ENCODE measurements around the gene EIF5A.

The EIF5A gene

DNA sequence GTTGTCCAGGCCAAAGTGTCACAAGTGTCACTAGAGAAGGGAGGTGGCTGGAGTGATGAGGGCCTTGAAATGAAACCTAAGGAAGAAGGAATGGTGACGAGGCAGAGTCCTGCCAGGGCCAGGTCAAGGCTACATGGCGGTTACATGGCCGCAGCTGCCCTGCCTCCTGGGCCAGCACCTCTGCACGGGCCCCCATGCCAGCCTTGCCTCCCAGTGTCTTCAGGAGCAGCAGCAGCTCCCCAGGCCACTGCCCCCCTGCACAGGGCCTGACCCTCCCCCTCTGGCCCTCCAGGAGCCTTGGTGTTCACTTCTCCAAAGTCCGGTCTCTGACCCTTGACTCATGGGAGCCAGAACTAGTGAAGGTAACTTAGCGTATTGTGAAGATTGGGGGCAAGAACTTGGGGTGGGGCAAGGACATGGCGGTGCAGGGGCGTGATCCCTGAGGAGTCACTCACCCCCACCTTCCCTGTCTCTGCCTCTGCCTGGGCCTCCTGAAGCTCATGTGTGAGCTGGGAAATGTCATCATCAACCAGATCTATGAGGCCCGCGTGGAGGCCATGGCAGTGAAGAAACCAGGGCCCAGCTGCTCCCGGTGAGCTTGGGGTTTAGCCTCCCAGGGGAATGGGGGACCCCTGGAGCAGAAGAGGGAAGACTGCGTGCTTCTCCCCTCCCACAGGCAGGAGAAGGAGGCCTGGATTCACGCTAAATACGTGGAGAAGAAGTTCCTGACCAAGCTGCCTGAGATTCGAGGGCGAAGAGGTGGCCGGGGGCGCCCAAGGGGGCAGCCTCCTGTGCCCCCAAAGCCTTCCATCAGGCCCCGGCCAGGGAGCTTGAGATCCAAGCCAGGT, 40.4 kb downstream of the EIF5A start:
- H3K27ac ChIP-seq (ENCODE audit: low read length) = no peak overlapping the region
- no peak overlapping the region for H3K4me3 ChIP-seq (ENCODE audit: low read length)
- peaks cover 3% of the 10 kb centered on the region; the same call in 1 of the 2 replicates for H3K4me1 ChIP-seq (ENCODE audit: control insufficient read depth, insufficient read depth, low read length)
- DNase-seq (ENCODE audit: low read depth, low spot score) = no peak
- no CpG with 5 or more reads among the region's 19 CpGs for WGBS (ENCODE audit: insufficient coverage, insufficient read length)
- no peaks in the 10 kb centered on the region for H3K36me3 ChIP-seq (ENCODE audit: control insufficient read depth, insufficient read depth, low read length)
- H3K27me3 ChIP-seq (ENCODE audit: control insufficient read depth, insufficient read depth, low read length) = no peaks in the 10 kb centered on the region
- H3K9me3 ChIP-seq (ENCODE audit: control insufficient read depth, insufficient read depth, low read length) = no peaks in the 10 kb centered on the region

GRCh38 chr17:7348478-7349242, 41.2 kb downstream of the EIF5A start:
- DNase-seq (ENCODE audit: low read depth, low spot score) = no peak
- H3K4me3 ChIP-seq (ENCODE audit: low read length) = no peak overlapping the region
- H3K27me3 ChIP-seq (ENCODE audit: control insufficient read depth, insufficient read depth, low read length) = no peaks in the 10 kb centered on the region
- H3K9me3 ChIP-seq (ENCODE audit: control insufficient read depth, insufficient read depth, low read length) = no peaks in the 10 kb centered on the region
- no peak overlapping the region for H3K27ac ChIP-seq (ENCODE audit: low read length)
- no CpG with 5 or more reads among the region's 19 CpGs for WGBS (ENCODE audit: insufficient coverage, insufficient read length)
- H3K4me1 ChIP-seq (ENCODE audit: control insufficient read depth, insufficient read depth, low read length) = peaks cover 3% of the 10 kb centered on the region; the same call in 1 of the 2 replicates
- no peaks in the 10 kb centered on the region for H3K36me3 ChIP-seq (ENCODE audit: control insufficient read depth, insufficient read depth, low read length)

DNA sequence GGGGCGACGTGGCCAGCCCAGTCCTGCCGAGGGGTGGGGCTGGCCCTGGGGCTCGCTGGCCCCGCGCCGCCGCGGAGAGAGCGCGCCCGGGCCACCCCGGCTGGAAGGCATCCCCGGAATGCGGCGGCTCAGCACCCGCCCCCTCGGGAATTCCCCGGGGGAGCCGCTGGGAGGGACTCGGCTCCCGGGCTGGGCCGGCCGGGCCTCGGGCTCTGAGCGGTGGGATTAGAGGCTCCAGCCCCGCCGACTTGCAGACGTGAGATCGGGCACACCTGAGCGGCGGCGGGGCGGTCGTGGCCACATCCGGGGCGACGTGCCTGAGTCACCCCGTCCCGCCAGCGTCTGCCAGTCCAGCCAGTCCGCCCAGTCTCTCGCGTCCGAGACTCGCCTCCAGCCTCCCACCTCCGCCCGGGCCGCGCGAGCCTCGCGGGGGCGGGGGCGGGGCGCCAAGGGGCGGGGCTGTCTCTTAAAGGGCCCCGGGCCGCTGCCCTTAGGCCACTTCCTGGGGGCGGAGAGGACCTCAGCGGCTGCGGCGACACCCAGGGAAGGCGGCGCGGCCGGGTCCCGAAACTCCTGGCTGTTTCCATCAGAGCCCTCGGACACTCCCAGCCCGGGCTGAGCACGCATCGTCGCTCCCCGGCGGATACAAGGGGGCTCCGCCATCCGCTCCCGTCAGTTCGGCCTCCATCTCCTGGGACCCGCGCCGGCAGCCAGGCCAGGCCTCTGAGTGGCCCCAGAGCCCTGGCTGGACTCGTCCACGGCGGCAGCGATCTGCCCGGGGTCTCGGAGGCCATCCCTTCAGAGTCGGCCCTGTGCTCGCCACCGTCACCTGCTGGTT, 44.5 kb downstream of the EIF5A start, which contains the start of gene KCTD11:
TSS of gene KCTD11 (plus strand) at position 498 of the 838 bp plus-strand sequence.
- Histone ChIP-seq H3K27me3 (ENCODE audit: control insufficient read depth, insufficient read depth, low read length) (no peaks in the 10 kb centered on the region), H3K27ac (ENCODE audit: low read length) (no peak within 1 kb of the TSS), H3K4me3 (ENCODE audit: low read length) (peak within 1 kb of the TSS; percentile 69; the same call in 1 of the 2 replicates), H3K36me3 (ENCODE audit: control insufficient read depth, insufficient read depth, low read length) (no peaks in the 10 kb centered on the region), H3K4me1 (ENCODE audit: control insufficient read depth, insufficient read depth, low read length) (peaks cover 4% of the 10 kb centered on the region; the same call in 1 of the 2 replicates), H3K9me3 (ENCODE audit: control insufficient read depth, insufficient read depth, low read length) (no peaks in the 10 kb centered on the region)
- DNase-seq (ENCODE audit: low read depth, low spot score) = no peak
- WGBS (ENCODE audit: insufficient coverage, insufficient read length) = no CpG with 5 or more reads among the region's 91 CpGs

DNA sequence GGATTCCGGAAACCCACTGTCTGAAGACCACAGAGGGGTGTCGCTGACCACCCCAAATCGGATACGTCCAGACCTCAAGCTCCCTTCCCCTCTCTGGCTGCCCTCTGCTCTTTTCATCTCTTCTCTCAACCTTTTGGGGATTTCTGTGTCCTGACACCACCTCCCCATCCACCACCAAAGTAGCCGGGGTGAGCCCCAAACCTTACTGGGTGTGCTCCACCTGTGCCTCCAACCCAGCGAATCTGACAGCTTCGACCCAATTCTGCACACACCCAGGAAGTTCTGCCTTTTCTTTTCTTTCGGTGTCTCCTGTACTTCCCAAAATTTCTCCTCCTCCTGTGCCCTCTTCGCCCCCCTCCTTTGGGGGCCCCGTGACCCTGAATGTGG, 45.1 kb downstream of the EIF5A start:
- WGBS (ENCODE audit: insufficient coverage, insufficient read length) = no CpG with 5 or more reads among the region's 10 CpGs
- Histone ChIP-seq H3K4me3 (ENCODE audit: low read length) (peak overlapping the region; percentile 69; the same call in 1 of the 2 replicates), H3K27ac (ENCODE audit: low read length) (no peak overlapping the region), H3K27me3 (ENCODE audit: control insufficient read depth, insufficient read depth, low read length) (no peaks in the 10 kb centered on the region), H3K4me1 (ENCODE audit: control insufficient read depth, insufficient read depth, low read length) (peaks cover 4% of the 10 kb centered on the region; the same call in 1 of the 2 replicates), H3K9me3 (ENCODE audit: control insufficient read depth, insufficient read depth, low read length) (no peaks in the 10 kb centered on the region), H3K36me3 (ENCODE audit: control insufficient read depth, insufficient read depth, low read length) (no peaks in the 10 kb centered on the region)
- DNase-seq (ENCODE audit: low read depth, low spot score) = no peak

DNA sequence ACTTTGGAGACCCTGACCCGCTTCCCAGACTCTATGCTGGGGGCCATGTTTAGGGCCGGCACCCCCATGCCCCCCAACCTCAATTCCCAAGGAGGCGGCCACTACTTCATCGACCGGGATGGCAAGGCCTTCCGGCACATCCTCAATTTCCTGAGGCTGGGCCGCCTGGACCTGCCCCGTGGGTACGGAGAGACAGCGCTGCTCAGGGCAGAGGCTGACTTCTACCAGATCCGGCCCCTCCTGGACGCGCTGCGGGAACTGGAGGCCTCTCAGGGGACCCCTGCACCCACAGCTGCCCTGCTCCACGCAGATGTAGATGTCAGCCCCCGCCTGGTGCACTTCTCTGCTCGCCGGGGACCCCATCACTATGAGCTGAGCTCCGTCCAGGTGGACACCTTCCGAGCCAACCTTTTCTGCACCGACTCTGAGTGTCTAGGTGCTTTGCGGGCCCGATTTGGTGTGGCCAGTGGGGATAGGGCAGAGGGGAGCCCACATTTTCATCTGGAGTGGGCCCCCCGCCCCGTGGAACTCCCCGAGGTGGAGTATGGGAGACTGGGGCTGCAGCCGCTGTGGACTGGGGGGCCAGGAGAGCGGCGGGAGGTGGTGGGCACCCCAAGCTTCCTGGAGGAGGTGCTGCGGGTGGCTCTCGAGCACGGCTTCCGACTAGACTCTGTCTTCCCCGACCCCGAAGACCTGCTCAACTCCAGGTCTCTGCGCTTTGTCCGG, 45.6 kb downstream of the EIF5A start:
- WGBS (ENCODE audit: insufficient coverage, insufficient read length) = no CpG with 5 or more reads among the region's 37 CpGs
- Histone ChIP-seq H3K36me3 (ENCODE audit: control insufficient read depth, insufficient read depth, low read length) (no peaks in the 10 kb centered on the region), H3K4me1 (ENCODE audit: control insufficient read depth, insufficient read depth, low read length) (peaks cover 4% of the 10 kb centered on the region; the same call in 1 of the 2 replicates), H3K4me3 (ENCODE audit: low read length) (no peak overlapping the region), H3K27ac (ENCODE audit: low read length) (no peak overlapping the region), H3K9me3 (ENCODE audit: control insufficient read depth, insufficient read depth, low read length) (no peaks in the 10 kb centered on the region), H3K27me3 (ENCODE audit: control insufficient read depth, insufficient read depth, low read length) (no peaks in the 10 kb centered on the region)
- DNase-seq (ENCODE audit: low read depth, low spot score) = no peak

- no peak overlapping the region for H3K4me3 ChIP-seq (ENCODE audit: low read length)
- WGBS (ENCODE audit: insufficient coverage, insufficient read length) = no CpG with 5 or more reads among the region's 9 CpGs
- no peak for DNase-seq (ENCODE audit: low read depth, low spot score)
These were observed 46.9 kb downstream of the EIF5A start for GRCh38 chr17:7354262-7354843.

DNA sequence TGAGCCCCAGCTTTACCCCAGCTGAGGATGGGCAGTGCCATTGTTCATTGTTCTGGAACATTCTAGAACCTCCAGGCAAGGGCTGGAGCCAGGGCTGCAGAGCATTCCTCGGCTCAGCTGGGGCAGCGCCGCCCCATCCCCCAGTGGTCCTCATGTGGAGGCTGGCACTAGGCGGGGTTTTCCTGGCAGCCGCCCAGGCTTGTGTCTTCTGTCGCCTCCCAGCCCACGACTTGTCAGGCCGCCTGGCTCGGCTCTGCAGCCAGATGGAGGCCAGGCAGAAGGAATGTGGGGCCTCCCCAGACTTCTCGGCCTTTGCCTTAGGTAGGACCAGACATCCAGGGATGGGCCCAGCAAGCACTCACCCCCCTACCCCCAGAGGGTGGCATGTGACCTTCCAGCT, 47.6 kb downstream of the EIF5A start, which contains the start of gene TMEM95:
TSS of gene TMEM95 (plus strand) at position 104 of the 400 bp plus-strand sequence. CDS start at position 153, 49 bp downstream.
- Histone ChIP-seq H3K27me3 (ENCODE audit: control insufficient read depth, insufficient read depth, low read length) (no peaks in the 10 kb centered on the region), H3K36me3 (ENCODE audit: control insufficient read depth, insufficient read depth, low read length) (no peaks in the 10 kb centered on the region), H3K9me3 (ENCODE audit: control insufficient read depth, insufficient read depth, low read length) (no peaks in the 10 kb centered on the region), H3K4me3 (ENCODE audit: low read length) (no peak within 1 kb of the TSS), H3K4me1 (ENCODE audit: control insufficient read depth, insufficient read depth, low read length) (peaks cover 1% of the 10 kb centered on the region; the same call in 1 of the 2 replicates), H3K27ac (ENCODE audit: low read length) (no peak within 1 kb of the TSS)
- no CpG with 5 or more reads among the region's 10 CpGs for WGBS (ENCODE audit: insufficient coverage, insufficient read length)
- no peak for DNase-seq (ENCODE audit: low read depth, low spot score)

More at GRCh38 chr17:7354262-7354843, 46.9 kb downstream of the EIF5A start:
- H3K4me1 ChIP-seq (ENCODE audit: control insufficient read depth, insufficient read depth, low read length) = peaks cover 3% of the 10 kb centered on the region; the same call in 1 of the 2 replicates
- H3K9me3 ChIP-seq (ENCODE audit: control insufficient read depth, insufficient read depth, low read length) = no peaks in the 10 kb centered on the region
- no peaks in the 10 kb centered on the region for H3K36me3 ChIP-seq (ENCODE audit: control insufficient read depth, insufficient read depth, low read length)
- no peaks in the 10 kb centered on the region for H3K27me3 ChIP-seq (ENCODE audit: control insufficient read depth, insufficient read depth, low read length)
- no peak overlapping the region for H3K27ac ChIP-seq (ENCODE audit: low read length)

DNA sequence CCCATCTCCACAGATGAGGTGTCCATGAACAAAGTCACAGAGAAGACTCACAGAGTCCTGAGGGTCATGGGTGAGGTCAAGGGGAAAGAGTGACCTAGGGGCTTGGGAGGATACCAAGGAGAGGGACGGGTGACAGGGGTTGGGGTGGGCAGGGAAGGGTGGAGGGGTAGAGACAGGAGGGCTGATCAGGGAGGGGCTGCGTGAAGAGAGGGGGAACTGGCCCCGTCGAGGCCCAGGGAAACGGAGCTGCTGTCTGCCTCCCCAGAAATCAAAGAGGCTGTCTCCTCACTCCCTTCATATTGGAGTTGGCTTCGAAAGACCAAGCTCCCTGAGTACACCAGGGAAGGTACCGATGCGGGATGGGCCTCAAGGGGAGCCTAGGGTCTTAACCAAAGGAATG, 48.1 kb downstream of the EIF5A start:
- WGBS (ENCODE audit: insufficient coverage, insufficient read length) = no CpG with 5 or more reads among the region's 8 CpGs
- Histone ChIP-seq H3K27me3 (ENCODE audit: control insufficient read depth, insufficient read depth, low read length) (no peaks in the 10 kb centered on the region), H3K4me1 (ENCODE audit: control insufficient read depth, insufficient read depth, low read length) (peaks cover 1% of the 10 kb centered on the region; the same call in 1 of the 2 replicates), H3K27ac (ENCODE audit: low read length) (no peak overlapping the region), H3K9me3 (ENCODE audit: control insufficient read depth, insufficient read depth, low read length) (no peaks in the 10 kb centered on the region), H3K36me3 (ENCODE audit: control insufficient read depth, insufficient read depth, low read length) (no peaks in the 10 kb centered on the region), H3K4me3 (ENCODE audit: low read length) (no peak overlapping the region)
- DNase-seq (ENCODE audit: low read depth, low spot score) = no peak

DNA sequence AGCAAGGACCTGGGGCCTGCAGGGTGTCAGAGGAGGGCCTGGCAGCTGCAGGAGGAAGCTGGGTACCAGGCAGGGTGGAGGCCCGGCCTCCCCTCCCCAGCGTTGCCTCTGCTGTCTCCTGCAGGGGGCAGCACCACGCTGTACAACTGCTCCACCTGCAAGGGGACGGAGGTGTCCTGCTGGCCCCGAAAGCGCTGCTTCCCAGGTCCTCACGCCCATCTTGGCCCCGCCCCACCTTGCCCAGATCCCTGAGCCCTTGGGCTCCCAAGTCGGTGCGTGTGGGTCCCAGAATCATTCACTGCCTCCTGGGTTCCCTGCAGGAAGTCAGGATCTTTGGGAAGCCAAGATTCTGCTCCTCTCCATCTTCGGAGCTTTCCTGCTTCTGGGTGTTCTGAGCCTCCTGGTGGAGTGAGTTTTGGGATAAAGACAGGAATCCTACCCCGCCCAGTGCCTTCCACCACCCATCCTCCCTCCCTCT, 48.7 kb downstream of the EIF5A start:
- peak; percentile 87 for DNase-seq (ENCODE audit: low read depth, low spot score)
- Histone ChIP-seq H3K4me1 (ENCODE audit: control insufficient read depth, insufficient read depth, low read length) (peaks cover 1% of the 10 kb centered on the region; the same call in 1 of the 2 replicates), H3K36me3 (ENCODE audit: control insufficient read depth, insufficient read depth, low read length) (no peaks in the 10 kb centered on the region), H3K9me3 (ENCODE audit: control insufficient read depth, insufficient read depth, low read length) (no peaks in the 10 kb centered on the region), H3K27ac (ENCODE audit: low read length) (no peak overlapping the region), H3K27me3 (ENCODE audit: control insufficient read depth, insufficient read depth, low read length) (no peaks in the 10 kb centered on the region), H3K4me3 (ENCODE audit: low read length) (no peak overlapping the region)
- WGBS (ENCODE audit: insufficient coverage, insufficient read length) = no CpG with 5 or more reads among the region's 12 CpGs
